Measurements from ENCODE around the gene ATP8A1. TPM values are rescaled to one million over a fixed set of nuclear protein-coding genes. Genes with fewer than 3 reads are reported as not detected.

ATP8A1 gene
- total and polyA plus RNA-seq, 2 of the 4 experiments (the other 2 are of a cell fraction): 0.12 to 0.36 TPM

- POLR2A ChIA-PET (ENCODE audit: unreplicated experiment): interaction anchor here (1.1 kb wide), 1 partner anchor 8 kb away, joined by 3 read pairs; no protein-coding TSS in a partner anchor
- peak overlapping the region; percentile 75; the same call in 1 of the 2 replicates for H4K5ac ChIP-seq (ENCODE audit: low read depth, low read length)
- H2AFZ ChIP-seq (replicated peaks; ENCODE audit: low read length, poor library complexity): no peak overlapping the region
- no peak overlapping the region for H3K4me3 ChIP-seq (ENCODE audit: insufficient read depth, low read depth, low read length)
- H2BK120ac ChIP-seq (ENCODE audit: low read depth, low read length): no peak overlapping the region
- no peak overlapping the region for H2AK9ac ChIP-seq (replicated peaks; ENCODE audit: low read depth, low read length, poor library complexity)
- intact Hi-C loops (cut with micrococcal nuclease): no loop called here
- peaks cover 2% of the 10 kb centered on the region for H3K9me3 ChIP-seq (ENCODE audit: control insufficient read depth, insufficient read depth, low read length)
- no peak overlapping the region for H3K9ac ChIP-seq (ENCODE audit: low read depth, low read length)
- no peak overlapping the region for H3K56ac ChIP-seq (ENCODE audit: extremely low read depth, insufficient read depth, low read length)
- no peak overlapping the region for H4K91ac ChIP-seq (ENCODE audit: insufficient read depth, low read depth, low read length)
- H2BK15ac ChIP-seq (ENCODE audit: low read depth, low read length): no peak overlapping the region
- H3K4ac ChIP-seq (ENCODE audit: low read depth, low read length): no peak overlapping the region
- H3K27ac ChIP-seq (ENCODE audit: insufficient read depth, low read length): peak overlapping the region; percentile 85; the same call in 1 of the 2 replicates
- DNase-seq (no peak), ATAC-seq (ENCODE audit: low read depth) (no peak)
- in situ Hi-C loops (cut with MboI; ENCODE audit: low sequenced_read_pairs): no loop called here
- TF ChIP-seq SMC3 (IDR thresholded peaks at IDR 0.05; ENCODE audit: low read depth, low read length) (no peak), RAD21 (IDR thresholded peaks at IDR 0.05; ENCODE audit: low read length) (no peak), BHLHE40 (IDR thresholded peaks at IDR 0.05; ENCODE audit: low read depth, low read length) (no peak), MAFK (IDR thresholded peaks at IDR 0.05; ENCODE audit: low read depth, low read length) (no peak), RFX5 (IDR thresholded peaks at IDR 0.05; ENCODE audit: low read depth, low read length) (no peak), NFE2L2 (IDR thresholded peaks at IDR 0.05; ENCODE audit: low read depth, low read length) (no peak), RCOR1 (IDR thresholded peaks at IDR 0.05; ENCODE audit: insufficient replicate concordance, low read length) (no peak), MAZ (IDR thresholded peaks at IDR 0.05; ENCODE audit: borderline replicate concordance, low read depth, low read length) (no peak), FOS (IDR thresholded peaks at IDR 0.05; ENCODE audit: low read depth, low read length) (no peak), POLR2A (IDR thresholded peaks at IDR 0.05; ENCODE audit: low read depth, low read length) (no peak), ELK1 (IDR thresholded peaks at IDR 0.05; ENCODE audit: borderline replicate concordance, low read depth, low read length) (no peak), CHD1 (IDR thresholded peaks at IDR 0.05; ENCODE audit: low read depth, low read length) (no peak), MXI1 (IDR thresholded peaks at IDR 0.05; ENCODE audit: borderline replicate concordance, low read depth, low read length) (no peak), CTCF (conservative IDR thresholded peaks at IDR 0.05; ENCODE audit: low read depth, low read length) (no peak), CEBPB (IDR thresholded peaks at IDR 0.05; ENCODE audit: low read depth, low read length) (no peak)
- TF ChIP-seq, protein P1, sequence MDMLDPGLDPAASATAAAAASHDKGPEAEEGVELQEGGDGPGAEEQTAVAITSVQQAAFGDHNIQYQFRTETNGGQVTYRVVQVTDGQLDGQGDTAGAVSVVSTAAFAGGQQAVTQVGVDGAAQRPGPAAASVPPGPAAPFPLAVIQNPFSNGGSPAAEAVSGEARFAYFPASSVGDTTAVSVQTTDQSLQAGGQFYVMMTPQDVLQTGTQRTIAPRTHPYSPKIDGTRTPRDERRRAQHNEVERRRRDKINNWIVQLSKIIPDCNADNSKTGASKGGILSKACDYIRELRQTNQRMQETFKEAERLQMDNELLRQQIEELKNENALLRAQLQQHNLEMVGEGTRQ (IDR thresholded peaks at IDR 0.05; ENCODE audit: low read depth, low read length): no peak
- no peaks in the 10 kb centered on the region for H4K20me1 ChIP-seq (ENCODE audit: insufficient read depth, low read length)
- peak overlapping the region; percentile 82 for H3K4me2 ChIP-seq (ENCODE audit: low read depth, low read length)
- no peak overlapping the region for H2AK5ac ChIP-seq (ENCODE audit: low read depth, low read length)
- WGBS, 2 experiments (ENCODE audit: extremely low coverage in 2 of 2, insufficient read length in 1 of 2): no CpG with 5 or more reads among the region's 2 CpGs
- no peaks in the 10 kb centered on the region for H3K9me1 ChIP-seq (ENCODE audit: insufficient read depth, low read length)
- no peaks in the 10 kb centered on the region for H3K27me3 ChIP-seq (ENCODE audit: control insufficient read depth, insufficient read depth, low read length)
- no TSS peak for BruUV-seq (replicated peaks)
- H2BK5ac ChIP-seq (ENCODE audit: low read depth, low read length, poor library complexity, severe bottlenecking): no peak overlapping the region
- no peak overlapping the region for H4K8ac ChIP-seq (ENCODE audit: low read depth in 2 of 2, low read length in 2 of 2)
- no peak overlapping the region for H2BK20ac ChIP-seq (ENCODE audit: low read depth, low read length)
- dilution Hi-C loops (cut with HindIII; ENCODE audit: low sequenced_read_pairs, unreplicated experiment): no loop called here
- no peak overlapping the region for H3K23ac ChIP-seq (ENCODE audit: low read depth, low read length)
- peak overlapping the region; percentile 69; the same call in 1 of the 2 replicates for H3K18ac ChIP-seq (ENCODE audit: low read depth, low read length)
- no peaks in the 10 kb centered on the region for H3K36me3 ChIP-seq (ENCODE audit: control insufficient read depth, insufficient read depth, low read length)
- H3K79me1 ChIP-seq (ENCODE audit: low read depth in 1 of 2, low read length in 2 of 2): no peaks in the 10 kb centered on the region
- CTCF ChIA-PET: interaction anchor here (0.9 to 1.1 kb wide), 2 partner anchors 11 to 78 kb away, joined by 4 to 5 read pairs; no protein-coding TSS in a partner anchor
- H3K14ac ChIP-seq (replicated peaks; ENCODE audit: low read depth, low read length): no peak overlapping the region
- peaks cover 10% of the 10 kb centered on the region; the same call in 1 of the 2 replicates for H3K4me1 ChIP-seq (ENCODE audit: control insufficient read depth, insufficient read depth, low read length)
Measured at GRCh38 chr4:42360256-42360669, 296.6 kb downstream of the ATP8A1 start.

All from IMR-90 (cell line).